NCI-H1417 treated with DMSO at 0.1 percent for 48 hours (cell line): Measurements from ENCODE around the gene HYDIN.
"Not testable (repeated sequence)": the region's sequence is repeated elsewhere in the genome, so short reads cannot be mapped to it uniquely, and the experiment has no call there.

Source experiments
- DNase-seq: peaks from one replicate; lab custom pipeline; 2025; lab: John Stamatoyannopoulos, UW

HYDIN gene

DNA sequence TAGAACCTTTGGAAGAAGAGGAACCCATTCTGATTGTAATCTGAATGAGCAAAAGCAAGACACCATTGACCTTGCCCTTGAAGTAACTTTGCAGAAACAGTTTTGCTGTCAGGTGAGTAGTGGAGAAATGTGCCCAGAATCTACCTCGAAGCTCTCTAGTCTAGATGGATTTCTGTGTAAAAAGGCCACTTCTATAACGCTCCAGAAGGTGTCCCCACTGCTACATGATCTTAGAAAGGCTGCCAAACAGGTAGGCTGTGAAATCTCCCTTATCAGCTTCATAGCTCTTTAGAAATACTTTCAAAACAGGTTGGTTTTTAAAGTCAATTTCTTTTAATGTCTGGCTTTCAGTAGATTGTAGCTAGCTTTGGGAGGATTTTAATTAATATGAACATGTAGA lies 230.8 kb downstream of the HYDIN start:
- DNase-seq, result not testable (repeated sequence)

DNA sequence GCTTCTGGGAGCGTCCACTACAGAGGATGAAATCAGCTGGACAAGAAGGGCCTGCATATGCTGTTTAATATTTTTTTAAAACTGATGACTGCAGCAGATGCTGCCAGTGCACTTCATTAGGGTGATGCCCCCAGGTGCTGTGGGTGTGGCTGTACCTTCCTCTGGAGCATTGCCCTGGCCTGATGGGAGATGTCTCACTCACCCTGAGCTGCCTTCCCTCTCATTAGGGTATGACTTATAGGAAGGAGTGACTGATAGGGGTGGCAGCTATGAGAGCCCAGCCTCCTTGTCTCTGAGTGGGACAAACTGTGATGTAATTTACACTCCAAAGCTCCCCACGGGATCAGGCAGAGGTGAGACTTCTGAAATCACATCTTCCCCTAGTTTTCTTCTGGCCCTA lies 234.7 kb downstream of the HYDIN start:
- DNase-seq, result not testable (repeated sequence)

DNA sequence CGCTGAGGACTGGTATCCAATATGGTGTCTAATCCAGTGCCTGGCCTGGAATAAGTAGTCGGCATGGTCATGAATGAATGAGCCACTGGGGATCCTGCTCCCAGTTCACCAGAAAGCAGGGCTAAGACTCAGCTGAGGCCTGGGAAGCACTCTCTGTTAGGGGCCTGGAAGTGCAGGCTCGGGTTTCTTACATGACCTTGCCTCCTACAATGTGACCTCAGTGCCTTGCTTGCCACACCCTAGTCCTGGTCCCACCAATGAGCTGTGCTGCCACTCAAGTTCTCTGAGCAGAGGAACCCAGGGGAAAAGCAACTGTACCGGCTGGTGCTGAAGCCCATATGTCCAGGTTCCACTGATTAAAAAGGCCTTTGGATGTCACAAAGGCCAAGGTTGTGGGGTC lies 238.0 kb downstream of the HYDIN start:
- DNase-seq, result not testable (repeated sequence)

DNA sequence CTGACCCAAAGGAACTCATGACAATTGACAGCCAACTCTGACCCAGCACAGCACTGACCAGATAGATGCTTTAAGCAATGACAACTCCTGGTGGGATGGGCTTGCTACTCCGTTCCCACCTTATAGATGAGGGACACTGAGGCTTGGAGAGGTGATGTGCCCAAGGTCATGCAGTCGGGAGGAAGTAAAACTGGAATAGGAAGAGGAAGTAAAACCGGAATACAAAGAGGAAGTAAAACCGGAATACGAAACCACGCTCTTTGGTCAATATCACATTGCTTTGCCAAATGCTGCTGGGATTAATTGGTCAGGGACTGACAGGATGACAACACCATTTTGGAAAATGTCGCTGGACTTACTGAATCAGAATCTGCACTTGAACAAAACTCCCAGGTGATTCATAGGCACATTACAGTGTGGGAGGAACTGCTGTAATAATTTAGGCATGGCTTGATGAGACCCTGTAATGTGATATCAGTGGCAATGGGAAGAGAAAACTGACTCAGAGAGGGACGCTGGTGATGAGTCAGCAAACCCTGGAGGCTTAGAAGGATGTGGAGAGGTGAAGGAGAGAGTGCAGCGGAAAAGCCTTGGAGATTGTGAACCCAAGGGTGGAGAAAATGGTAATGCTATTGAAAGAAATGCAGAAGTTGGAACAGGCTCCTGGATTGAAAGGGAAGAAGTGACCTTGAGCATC lies 243.4 kb downstream of the HYDIN start:
- DNase-seq, result not testable (repeated sequence)

DNA sequence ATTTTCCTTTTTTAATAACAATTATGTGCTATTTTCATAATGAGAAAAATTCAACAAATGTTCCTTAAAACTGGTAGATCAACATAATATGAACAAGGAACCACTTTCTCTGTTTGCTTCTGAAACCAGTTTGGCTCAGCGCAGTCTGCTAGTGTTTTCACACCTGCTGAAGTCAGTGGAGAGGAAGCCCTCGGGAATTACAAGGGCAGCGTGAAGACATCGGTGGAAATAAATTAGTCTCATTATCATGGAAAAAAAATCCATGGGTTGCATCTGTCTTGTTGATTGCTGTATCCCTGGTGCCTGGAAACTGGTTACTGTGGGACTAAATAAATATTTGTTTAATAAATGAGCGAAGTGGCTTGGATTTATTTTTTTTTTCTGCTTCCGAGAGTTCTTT lies 245.8 kb downstream of the HYDIN start:
- DNase-seq, result not testable (repeated sequence)

DNA sequence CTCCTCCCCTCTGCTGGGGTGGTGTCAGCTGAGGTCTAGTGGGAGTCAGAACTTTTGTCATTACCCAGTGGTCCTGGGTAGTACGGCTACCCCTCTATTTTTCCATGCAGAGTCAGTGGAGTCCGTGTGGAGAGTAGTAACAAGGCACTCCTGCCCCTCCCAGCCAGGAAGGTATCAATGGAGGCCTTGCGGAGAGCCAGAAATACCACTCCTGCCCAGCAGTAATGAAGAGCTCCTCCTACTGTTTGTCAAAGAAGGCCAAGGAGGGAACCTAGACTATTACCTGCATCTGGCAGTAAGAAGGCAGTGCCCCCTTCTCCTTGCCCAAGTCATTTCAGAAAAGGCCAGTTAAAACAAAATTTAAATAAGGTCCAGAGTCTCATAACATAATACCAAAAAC lies 262.2 kb downstream of the HYDIN start:
- DNase-seq, result not testable (repeated sequence)

DNA sequence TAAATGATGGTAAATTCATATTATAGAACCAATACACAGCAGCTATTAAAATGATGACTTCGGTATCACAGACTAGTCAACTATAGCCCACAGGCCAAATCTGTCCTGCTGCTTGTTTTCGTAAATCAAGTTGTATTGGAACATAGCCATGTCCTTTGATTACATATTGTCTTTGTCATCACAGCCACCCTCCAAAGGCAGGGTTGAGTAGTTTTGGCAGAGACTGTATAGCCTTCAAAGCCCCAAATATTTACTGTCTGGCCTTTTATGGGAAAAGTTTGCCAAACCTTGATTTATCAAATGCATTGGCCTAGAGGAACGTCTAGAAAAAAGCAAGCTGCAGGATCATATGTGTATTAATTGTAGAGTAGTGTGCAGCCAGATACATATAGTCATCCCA lies 270.4 kb downstream of the HYDIN start:
- DNase-seq, result not testable (repeated sequence)

DNA sequence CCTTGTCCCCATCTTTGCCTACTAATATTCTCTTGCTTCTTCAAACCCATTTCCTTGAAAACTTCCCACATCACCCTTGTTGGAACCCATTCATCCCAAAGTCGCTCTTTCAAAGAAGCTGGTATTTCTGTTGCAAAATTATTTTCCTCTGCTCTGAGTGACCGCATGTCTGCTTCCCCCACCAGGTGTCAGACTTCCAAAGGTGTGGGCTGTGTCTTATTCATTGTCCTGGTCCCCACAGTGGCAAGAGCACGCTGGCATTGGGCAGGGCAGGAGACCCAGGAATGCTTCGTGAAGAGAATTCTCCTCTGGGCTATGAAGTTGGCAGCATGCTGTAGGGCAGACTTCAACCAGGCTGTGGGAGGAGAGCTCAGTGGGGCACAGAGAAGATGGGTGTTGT lies 275.6 kb downstream of the HYDIN start:
- not testable (repeated sequence) for DNase-seq

DNA sequence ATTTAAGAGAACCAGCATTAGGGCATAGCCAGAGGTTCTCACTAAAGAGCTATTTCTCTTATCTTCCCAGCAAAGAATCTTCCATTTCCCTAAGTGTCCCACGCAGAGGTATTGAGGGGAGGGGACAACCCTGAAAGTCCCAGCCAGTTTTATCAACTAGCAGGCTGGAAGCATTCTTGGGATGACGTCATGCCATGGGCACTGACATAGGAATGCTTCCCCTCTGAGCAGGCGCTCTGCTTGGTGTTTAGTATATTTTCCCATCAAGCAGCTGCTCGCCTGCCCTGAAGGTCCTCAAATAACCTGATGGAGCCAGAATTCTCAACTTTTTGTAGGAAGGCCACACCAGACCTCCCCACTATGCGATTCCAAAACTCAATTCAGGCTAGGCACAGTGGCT lies 276.7 kb downstream of the HYDIN start:
- DNase-seq, result not testable (repeated sequence)

DNA sequence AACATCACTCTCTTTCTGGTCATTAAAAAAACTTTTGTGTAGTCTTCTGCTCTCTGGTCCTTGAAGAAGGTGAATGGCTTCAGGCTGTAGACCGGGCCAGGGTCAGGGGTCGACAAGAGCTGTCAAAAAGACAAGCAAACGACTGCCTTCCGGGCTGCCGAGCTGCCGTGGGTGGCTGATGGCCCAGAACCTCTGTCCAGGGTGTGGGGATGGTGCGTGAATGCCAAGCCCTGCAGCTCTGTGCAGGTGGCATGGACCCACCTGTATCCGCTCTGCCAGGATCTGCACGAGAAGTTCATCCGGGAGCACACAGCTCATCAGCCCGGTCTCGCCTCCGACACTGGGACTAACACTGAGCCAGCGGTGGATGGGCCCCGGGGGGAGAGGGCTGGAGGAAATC lies 287.0 kb downstream of the HYDIN start:
- DNase-seq, result not testable (repeated sequence)

DNA sequence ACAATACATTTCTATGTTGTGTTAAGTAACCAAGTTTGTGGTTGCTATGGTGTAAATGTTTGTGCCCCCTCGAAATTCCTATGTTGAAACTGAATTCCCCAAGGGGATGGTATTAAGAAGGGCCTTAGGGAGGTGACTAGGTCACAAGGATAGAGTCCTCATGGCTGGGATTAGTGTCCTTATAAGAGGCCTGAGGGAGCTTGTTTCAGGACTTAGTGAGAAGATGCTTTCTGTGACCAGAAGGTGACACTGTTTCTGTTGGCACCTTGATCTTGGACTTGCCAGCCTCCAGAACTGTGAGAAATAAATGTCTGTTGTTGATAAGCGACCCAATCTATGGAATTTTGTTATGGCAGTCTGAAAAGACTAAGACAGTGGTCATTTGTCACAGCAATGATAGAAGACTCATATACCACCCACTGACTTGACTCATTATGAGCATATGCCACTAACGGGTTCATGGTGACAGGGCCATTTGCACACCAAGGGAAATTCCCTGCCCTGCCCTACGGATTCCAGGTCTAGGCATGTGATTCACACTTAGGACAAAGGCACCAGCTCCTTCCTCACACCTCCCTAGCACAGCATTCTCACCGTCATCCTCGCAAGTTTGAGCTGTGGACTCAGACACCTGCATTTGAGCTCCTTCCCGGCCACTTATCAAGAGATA lies 290.7 kb downstream of the HYDIN start:
- DNase-seq, result not testable (repeated sequence)

DNA sequence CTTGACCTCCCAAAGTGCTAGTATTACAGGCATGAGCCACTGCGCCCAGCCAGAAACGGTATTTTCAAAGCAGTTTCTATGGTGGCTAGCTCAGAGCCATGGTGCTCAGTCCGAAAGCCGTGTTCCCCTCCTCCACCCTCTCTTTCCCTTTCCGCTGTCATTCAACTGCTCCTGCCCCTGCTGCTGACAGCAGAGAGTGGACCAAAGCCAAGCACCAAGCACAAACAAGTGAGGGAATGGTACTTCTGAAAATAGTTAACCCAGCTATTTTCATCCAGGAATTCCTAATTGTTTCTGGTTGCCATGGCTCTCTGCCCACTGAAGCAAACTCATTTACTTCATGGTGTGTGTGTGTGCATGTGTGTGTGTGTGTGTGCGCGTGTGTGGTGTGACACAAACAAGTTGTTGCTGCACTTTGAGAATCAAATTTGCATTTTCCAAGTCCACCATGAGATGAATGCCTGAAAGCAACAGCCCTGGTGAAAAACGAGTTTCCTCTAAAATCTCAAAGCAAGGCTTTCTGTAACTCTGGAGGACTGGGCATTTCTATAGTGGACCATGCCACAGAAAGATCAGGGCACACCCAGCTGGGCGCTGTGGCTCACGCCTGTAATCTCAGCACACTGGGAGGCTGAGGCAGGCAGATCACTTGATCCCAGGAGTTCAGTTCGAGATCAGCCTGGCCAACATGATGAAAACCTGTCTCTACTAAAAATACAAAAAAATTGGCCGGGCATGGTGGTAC lies 293.6 kb downstream of the HYDIN start:
- DNase-seq, result not testable (repeated sequence)

DNA sequence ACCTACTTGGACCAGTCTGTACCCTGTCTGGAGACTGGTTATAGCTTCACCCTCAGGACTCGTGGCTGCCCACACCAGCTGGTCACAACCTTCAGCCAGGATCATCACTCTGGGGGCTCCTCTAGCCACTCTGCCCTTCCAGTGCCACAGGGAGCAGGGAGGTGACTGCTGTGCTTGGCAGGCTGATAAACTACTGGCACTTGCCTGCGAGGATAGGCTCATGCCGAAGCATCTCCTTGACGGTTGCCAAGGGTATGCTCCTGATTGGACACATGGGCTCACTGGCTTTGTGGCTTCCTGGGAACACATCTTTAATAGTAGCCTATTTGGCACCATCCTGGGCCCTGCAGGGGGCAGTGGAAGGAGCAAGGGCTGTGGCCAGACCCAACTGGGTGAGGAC lies 295.2 kb downstream of the HYDIN start:
- DNase-seq, result not testable (repeated sequence)

DNA sequence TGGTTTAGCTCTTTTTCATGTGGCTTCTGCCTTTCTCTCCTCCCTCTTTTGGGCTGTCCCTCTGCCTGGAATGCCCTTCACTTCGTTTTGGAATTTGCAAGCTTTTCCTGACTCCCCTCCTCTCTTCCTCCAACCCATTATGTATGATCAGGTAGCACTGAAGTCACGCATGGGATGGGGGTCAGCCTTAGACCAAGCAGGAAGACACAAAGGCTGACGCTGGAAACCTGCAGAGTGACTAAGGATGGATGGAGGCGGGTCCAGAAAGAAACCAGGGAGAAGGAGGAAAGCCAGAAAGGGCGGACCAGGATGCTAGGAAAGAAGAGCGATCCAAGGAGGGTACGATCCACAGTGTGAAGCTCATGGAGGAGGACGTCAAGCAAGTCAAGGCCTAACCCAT lies 296.8 kb downstream of the HYDIN start:
- DNase-seq, result not testable (repeated sequence)

DNA sequence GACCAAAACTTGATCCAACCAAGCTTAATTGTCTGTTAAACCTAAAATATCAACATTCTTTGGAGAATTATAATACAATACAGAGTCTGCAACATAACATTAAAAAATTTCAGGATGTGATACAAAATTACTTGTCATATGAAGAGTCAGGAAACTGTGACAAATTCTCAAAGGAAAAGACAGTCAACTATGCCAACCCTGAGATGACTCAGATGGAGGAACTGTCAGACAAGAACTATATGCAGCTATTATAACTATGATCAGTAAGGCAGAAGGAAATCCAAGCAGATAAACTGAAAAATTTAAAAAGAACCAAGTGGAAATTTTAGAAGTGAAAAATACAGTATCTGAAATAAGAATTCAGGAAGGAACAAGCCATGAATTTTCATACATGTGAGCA lies 299.8 kb downstream of the HYDIN start:
- DNase-seq, result not testable (repeated sequence)

DNA sequence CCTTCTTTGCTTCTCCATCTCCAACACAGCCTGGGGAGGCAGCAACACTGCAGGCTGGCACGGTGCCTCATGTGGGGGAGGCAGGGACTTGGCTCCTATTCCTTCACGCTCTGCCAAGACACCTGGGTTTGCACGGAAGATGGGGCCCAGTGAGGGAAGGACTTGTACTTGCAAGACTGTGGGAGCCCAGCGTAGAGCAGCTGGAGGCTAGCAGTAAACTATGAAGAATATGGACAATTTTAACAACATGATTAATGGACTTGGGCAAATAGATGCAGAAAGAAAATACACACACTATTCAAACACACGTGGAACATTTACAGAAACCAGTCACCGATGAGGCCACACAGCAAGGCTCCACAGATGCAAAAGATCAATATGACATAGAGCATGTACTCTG lies 308.4 kb downstream of the HYDIN start:
- DNase-seq, result not testable (repeated sequence)

DNA sequence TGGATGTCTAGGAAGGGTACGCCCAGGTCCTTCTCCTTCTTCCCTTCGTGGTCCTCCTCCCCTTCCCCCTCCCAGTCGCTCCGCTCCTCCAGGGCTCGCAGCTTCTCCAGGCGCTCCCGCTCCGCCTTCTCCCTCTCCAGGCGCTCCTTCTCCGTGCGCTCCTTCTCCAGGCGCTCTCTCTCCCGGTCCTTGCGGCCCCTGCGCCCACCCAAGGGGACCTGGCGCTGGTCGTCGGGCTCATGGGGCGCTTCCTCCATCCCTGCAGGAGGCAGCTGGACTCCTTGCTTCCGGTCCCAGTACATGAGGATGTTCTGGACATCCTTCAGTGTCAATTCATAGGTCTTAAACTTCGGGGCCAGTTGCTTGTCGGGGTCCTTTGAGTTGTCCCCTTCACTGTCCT lies 309.9 kb downstream of the HYDIN start:
- DNase-seq, result not testable (repeated sequence)

DNA sequence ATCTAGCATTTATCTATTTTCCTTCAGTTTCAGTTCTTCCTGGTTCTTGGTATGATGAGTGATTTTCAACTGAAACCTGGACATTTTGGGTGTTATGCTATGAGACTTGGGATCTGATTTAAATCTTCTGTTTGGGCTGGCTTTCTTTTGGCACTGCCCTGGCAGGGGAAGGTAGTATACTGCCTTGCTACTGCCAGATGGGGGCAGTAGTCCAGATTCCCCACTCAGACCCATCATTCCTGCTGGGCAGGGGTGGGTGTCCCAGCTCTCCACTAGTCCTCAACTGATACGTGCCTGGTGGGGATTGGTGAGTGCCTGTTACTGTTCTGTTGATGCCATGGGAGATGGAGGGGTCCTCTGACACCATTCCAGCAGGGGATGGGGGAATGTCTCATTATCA lies 342.3 kb downstream of the HYDIN start:
- DNase-seq, result not testable (repeated sequence)

DNA sequence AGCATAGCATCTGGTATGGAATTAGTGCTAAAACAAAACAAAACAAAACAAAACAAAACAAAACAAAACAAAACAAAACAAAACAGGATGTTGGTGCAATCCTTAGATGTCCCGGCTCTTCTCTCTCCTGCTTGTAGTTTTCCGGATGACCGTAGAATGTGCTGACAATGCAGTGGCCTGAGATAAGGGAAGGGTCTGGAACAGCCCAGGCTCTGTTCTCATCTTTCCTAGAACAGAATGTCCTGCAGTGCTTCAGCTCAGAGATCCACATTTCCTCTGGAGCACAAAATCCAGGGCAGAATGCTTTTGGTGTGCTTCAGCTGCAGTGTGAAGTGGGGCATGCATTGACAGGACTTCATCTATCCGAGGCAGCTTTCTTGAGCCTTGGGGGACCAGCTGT lies 345.9 kb downstream of the HYDIN start:
- not testable (repeated sequence) for DNase-seq

DNA sequence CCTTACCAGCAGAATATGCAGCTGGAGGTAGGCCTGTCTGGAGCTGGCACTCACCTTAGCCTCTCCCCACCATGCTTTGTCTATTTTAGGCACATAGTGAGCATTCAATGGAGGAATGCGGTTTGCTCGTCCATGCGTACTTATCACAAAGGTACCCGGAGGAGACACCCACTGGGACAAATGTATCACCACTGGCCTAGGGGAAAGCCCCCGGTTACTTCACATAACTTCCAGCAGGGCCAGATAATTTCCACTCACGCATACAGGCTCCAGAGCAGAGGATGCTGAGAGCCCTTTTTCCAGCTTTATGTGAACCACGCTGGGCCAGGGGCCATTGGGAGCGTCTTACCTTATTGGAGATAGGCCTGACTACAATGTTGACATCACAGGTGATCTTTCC lies 348.2 kb downstream of the HYDIN start:
- not testable (repeated sequence) for DNase-seq

DNA sequence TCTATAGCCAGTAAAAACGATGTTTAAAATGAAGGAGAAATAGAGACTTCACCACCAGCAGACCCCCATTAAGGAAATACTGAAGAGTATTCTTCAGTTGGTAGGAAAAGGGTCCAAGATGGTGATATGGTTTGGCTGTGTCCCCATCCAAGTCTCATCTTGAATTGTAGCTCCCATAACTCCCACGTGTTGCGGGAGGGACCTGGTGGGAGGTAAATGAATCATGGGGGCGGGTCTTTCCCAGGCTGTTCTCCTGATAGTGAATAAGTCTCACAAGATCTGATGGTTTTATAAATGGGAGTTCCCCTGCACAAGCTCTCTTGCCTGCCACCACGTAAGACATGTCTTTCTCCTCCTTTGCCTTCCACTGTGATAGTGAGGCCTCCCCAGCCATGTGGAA lies 352.6 kb downstream of the HYDIN start:
- DNase-seq, result not testable (repeated sequence)

DNA sequence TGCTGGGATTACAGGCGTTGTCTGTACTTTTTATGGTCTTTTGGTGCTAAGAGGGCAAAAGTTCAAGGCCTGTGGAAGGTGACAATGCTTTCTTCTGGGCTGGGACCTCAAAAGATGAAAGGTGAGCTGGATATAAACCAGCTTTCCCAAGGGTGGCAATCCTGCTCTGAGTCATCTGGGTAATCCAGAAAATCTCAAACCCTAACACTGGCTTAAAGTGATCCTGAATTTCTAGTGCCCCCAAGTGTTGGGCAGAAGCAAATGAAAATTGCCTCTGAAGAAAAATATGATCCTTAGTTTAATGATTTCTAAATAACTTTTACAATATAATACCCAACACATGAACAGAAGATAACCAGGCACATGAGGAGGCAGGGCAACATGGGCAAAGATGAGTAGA lies 354.1 kb downstream of the HYDIN start:
- DNase-seq, result not testable (repeated sequence)

DNA sequence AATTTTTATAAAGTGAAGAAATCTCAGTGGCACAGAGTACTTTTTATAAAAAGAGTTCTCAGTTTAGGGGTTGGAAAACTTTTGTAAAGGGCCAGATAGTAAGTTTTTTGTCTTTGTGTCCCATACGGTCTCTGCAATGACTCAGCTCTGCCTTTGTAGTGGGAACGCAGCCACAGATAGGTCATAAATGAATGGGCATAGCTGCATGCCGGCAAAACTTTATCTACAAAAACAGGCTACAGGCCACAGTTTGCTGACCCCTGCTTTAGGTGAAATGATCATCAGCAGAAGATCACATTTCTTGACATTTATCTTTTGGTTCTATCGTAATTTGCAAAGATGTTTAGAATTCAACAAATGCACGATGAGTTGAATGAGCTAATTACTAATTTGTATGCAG lies 365.8 kb downstream of the HYDIN start:
- not testable (repeated sequence) for DNase-seq
